Duodenal mucosa (tissue), 2 donors: Measurements from ENCODE around the gene DEPP1.
A peak's percentile ranks its signal among the peaks of the same experiment; 100 is the strongest.

Source experiments
- H3K27ac ChIP-seq: one replicate; pipeline ENCODE4 v1.7.0; 2013; ENCODE audit warnings: low read depth, low read length
- H3K27me3 ChIP-seq, 2 donors: one replicate each; pipeline ENCODE4 v1.7.0; 2013; ENCODE audit warnings: low read length in 2 of 2, control low read depth in 1 of 2; ENCODE audit not compliant: insufficient read depth in 2 of 2, control insufficient read depth in 1 of 2
- H3K36me3 ChIP-seq, 2 donors: one replicate each; pipeline ENCODE4 v1.7.0; 2013; ENCODE audit warnings: low read length in 2 of 2, control low read depth in 1 of 2; ENCODE audit not compliant: insufficient read depth in 2 of 2, control insufficient read depth in 1 of 2
- H3K4me1 ChIP-seq, 2 donors: one replicate each; pipeline ENCODE4 v1.7.0; 2013; ENCODE audit warnings: low read length in 2 of 2, control low read depth in 1 of 2; ENCODE audit not compliant: insufficient read depth in 2 of 2, control insufficient read depth in 1 of 2
- H3K4me3 ChIP-seq, 2 donors: one replicate each; pipeline ENCODE4 v1.7.0; 2013; ENCODE audit warnings: low read length in 2 of 2, low read depth in 1 of 2
- H3K9ac ChIP-seq, 2 donors: one replicate each; pipeline ENCODE4 v1.7.0; 2013; ENCODE audit warnings: low read length in 2 of 2, low read depth in 1 of 2
- H3K9me3 ChIP-seq, 2 donors: one replicate each; pipeline ENCODE4 v1.7.0; 2013; ENCODE audit warnings: low read length in 2 of 2, control low read depth in 1 of 2; ENCODE audit not compliant: control insufficient read depth in 1 of 2

The DEPP1 gene

DNA sequence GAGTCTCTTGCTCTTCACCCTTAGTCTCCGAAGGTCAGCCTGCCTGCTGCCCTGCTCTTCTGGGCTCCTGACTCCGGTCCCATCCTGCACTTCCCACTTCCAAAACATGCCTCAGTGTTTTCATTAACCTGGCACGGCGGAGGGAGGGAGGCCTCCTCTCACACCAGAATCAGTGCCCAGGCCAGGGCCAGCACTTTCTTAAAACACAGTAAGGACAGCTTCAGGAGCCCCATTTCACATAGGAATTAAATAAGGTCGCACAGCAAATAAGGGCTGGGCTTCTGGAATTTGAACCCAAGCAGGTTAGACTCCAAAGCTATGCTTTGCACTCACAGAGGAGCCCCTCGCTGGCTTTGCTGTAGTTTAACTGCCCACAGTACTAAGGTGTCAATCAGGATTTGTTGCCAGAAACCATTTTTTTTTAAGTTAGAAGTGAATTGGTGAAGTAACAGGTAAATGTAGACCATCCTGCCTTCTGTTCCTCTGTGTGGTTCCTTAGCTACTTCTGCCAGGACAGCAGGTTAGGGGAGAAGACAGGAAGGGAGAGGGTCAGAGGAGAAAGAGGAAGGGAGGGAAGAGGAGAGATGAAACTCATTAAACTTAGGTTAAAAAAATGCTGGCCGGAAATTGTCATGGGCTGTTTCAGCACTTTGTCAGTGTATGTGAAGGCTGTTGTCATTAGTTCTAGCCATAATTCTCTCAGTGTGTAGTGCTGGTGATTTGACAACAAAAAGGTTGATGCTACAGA, 18.0 kb downstream of the DEPP1 start:
- Histone ChIP-seq H3K9ac (peak overlapping the region; percentile 63 to 86), H3K27me3 (no peaks in the 10 kb centered on the region), H3K36me3 (peaks cover 0 to 10% of the 10 kb centered on the region in 2 donors), H3K9me3 (no peaks in the 10 kb centered on the region), H3K27ac (peak overlapping the region; percentile 15), H3K4me1 (peaks cover 63 to 67% of the 10 kb centered on the region in 2 donors), H3K4me3 (peak overlapping the region; percentile 86 to 94)

DNA sequence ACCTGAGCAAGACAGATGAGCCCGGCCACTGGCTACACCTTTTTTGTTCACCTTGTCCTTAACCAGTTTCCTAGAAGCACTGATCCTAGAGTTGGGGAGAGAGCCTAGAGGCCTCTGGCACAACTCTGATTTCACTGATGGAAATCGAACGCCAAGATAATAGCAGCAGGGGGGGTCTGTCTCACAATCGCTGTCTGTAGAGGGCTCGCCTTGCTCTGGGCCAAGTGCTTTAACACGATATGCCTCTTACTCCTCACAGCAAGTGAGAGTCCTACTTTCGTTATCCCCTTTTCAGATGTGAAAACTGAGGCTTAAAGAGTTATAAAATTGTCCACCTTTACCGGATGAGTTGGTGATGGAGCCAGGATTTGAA, 18.5 kb downstream of the DEPP1 start:
- peak overlapping the region; percentile 58 for H3K27ac ChIP-seq
- peaks cover 62 to 64% of the 10 kb centered on the region in 2 donors for H3K4me1 ChIP-seq
- no peaks in the 10 kb centered on the region for H3K9me3 ChIP-seq
- H3K9ac ChIP-seq: peak overlapping the region; percentile 63 to 86
- peak overlapping the region; percentile 86 to 94 for H3K4me3 ChIP-seq
- peaks cover 0 to 12% of the 10 kb centered on the region in 2 donors for H3K36me3 ChIP-seq
- no peaks in the 10 kb centered on the region for H3K27me3 ChIP-seq

DNA sequence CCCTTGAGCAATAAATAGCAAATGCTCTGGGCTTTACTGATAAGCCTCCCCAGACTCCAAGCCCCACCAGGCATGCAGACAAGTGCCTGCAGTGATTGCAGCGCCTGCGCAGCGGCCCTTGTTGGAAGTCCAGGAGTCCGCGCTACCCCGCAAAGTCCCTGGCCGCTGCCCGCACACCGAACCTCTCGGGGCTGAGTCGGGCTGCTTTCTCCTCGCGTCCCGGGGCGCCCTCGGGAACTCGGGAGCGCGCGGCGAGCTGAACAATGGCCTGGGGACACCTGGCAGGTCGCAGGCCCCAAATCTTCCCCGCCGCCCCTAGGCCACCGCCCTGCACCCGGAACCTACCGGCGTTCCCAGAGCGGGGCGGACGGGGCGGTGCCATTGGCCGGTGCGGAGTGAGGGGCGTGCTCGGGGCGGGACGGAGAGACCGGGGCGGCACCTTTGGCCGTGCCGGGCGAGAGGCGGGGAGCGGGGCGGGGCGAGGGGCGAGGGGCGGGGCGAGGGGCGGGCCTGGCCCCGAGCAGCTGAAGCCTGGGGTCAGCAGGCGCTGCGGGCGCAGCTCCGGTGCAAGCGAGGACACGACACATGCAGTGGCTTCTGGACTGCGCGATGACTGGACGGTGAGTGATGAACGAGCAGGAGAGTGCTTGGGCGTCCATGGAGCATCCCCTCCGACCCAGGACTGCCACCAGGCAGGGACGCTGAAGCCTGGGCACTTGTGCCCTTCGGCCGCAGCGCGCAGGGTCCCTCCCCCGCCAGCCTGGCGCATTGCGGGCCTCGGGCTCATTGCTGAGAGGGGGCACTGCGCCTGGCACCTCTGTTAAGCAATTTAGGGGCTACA, 19.1 kb downstream of the DEPP1 start, which contains the start of gene RASSF4:
Gene RASSF4 (plus strand): TSS at position 556 of the 841 bp plus-strand sequence. CDS start 10,401 bp downstream, outside the sequence.
- Histone ChIP-seq H3K4me1 (peaks cover 56 to 58% of the 10 kb centered on the region in 2 donors), H3K27me3 (no peaks in the 10 kb centered on the region), H3K4me3 (peak within 1 kb of the TSS; percentile 86 to 94), H3K27ac (peak within 1 kb of the TSS; percentile 79), H3K9ac (peak within 1 kb of the TSS; percentile 80 to 86), H3K36me3 (peaks cover 0 to 12% of the 10 kb centered on the region in 2 donors), H3K9me3 (no peaks in the 10 kb centered on the region)

DNA sequence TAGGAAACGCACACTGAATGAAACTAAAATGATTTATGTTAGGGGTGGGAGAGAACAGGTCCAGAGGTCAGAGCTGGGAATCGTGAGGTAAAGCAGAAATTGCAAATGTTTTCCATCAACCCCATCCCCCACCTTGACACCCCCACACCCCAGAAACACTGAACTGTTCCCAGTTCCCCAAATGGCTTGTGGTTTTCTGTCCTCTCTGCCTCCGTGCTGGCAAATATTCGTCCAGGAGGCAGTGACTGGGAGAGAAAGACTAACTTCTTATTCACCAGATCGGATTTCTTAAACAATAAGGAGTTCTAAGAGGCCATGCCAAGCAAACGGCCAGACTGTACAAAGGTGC, 19.7 kb downstream of the DEPP1 start:
- Histone ChIP-seq H3K36me3 (peaks cover 0 to 13% of the 10 kb centered on the region in 2 donors), H3K27me3 (no peaks in the 10 kb centered on the region), H3K27ac (peak overlapping the region; percentile 79), H3K4me1 (peaks cover 50 to 52% of the 10 kb centered on the region in 2 donors), H3K9ac (peak overlapping the region; percentile 53 to 80), H3K4me3 (peak overlapping the region; percentile 82 to 86), H3K9me3 (no peaks in the 10 kb centered on the region)

DNA sequence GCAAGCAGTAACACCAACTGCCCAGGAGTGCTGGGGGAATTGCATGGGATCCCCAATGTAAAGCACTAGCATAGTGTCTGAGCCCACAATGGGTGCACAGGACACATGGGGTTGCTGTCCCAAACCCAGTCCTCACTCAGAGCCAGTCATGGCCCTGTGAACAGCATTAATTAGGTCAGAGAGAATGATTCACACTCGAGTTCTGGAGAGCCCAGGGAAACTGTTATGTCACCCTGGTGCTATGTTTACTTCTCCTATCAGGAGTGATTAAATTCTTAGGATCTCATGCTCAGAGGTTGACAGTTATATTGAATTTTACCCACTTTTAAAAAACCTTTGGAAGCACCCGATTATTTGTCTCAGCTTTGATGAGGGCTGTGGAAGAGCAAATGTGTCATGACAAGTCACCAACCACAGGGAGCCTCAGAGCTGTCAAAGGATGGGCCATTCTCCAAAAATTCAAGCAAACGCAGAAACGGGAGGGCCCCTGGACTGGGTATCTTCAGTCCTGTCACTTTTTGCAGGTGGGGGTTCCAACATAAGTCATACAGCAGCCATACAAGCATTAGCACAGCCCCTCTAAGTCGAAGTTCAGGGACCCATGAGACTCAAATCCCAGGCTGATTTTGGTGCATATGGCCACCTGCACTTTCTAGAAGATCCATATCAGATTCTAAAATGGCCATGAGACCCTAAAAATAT, 20.3 kb downstream of the DEPP1 start:
- peak overlapping the region; percentile 79 for H3K27ac ChIP-seq
- peak overlapping the region; percentile 33 to 80 for H3K9ac ChIP-seq
- no peaks in the 10 kb centered on the region for H3K27me3 ChIP-seq
- H3K36me3 ChIP-seq: peaks cover 0 to 15% of the 10 kb centered on the region in 2 donors
- H3K4me3 ChIP-seq: peak overlapping the region; percentile 82 to 86
- no peaks in the 10 kb centered on the region for H3K9me3 ChIP-seq
- H3K4me1 ChIP-seq: peaks cover 45 to 47% of the 10 kb centered on the region in 2 donors

DNA sequence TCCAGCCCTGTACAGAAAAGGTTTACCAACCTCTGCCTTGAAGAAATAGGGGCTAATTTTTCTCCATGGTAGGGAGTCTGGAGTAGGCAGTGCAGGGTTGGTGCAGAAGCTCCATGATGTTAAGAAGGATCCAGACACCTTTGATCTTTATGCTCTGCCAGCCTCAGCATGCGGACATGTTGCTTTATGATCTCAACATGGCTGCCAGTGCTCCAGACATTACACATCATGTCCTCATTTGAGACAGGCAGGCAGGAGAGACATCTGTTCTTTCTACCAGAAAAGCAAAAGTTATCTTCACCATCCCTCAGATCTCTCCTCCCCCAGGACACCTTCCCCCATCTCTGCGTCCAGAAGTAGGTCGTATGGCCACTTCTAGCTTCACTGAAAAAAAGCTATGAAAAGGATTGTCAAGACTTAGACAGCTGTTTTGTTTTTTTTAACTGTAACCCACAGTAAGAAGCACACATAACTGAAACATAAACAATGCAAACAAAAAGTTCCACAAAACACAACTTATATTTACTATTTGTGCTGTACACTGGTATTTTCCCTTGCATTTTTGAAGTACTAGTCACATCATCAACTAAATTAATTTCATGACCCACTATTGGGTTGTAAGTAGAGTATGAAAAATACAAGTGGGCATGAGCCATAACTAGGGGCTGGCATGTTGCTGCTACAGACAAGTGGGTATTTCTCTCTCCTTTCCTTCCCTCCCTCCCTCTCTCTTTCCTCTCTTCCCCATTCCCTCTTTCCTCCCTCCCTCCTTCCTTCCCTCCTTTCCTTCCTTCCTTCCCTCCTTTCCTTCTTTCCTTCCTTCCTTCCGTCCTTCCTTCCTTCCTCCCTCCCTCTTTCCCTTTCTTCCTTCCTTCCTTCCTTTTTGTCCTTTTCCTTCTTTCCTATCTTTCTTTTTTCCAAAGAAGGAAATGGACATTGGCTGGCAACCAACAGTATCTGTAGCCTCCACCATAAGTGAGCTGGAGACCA, 21.6 kb downstream of the DEPP1 start:
- no peak overlapping the region for H3K9ac ChIP-seq
- peak overlapping the region in 1 of 2 donors; percentile 86 for H3K4me3 ChIP-seq
- H3K4me1 ChIP-seq: peaks cover 32 to 34% of the 10 kb centered on the region in 2 donors
- H3K9me3 ChIP-seq: no peaks in the 10 kb centered on the region
- H3K27me3 ChIP-seq: no peaks in the 10 kb centered on the region
- H3K27ac ChIP-seq: no peak overlapping the region
- peaks cover 0 to 15% of the 10 kb centered on the region in 2 donors for H3K36me3 ChIP-seq

DNA sequence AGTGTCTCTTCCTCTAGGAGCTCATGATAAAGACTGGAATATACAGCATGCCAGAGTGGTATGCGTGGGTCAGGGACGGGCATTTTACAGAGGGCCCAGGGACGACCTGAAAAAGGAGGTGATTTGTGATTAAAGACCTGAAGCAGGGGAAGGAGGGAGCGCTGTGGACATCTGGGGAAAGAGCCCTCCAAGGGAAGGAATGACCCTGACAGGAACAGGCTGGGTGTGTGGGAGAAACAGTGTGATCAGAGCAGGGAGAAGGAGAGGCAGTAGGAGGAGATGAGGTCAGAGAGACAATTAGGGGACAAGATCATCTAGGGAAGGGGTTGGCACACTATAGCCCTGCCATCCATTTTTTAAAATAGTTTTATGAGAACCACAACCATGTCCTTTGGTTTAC, 22.4 kb downstream of the DEPP1 start:
- H3K36me3 ChIP-seq: peaks cover 0 to 15% of the 10 kb centered on the region in 2 donors
- no peak overlapping the region for H3K9ac ChIP-seq
- no peaks in the 10 kb centered on the region for H3K9me3 ChIP-seq
- no peak overlapping the region for H3K4me3 ChIP-seq
- no peaks in the 10 kb centered on the region for H3K27me3 ChIP-seq
- H3K27ac ChIP-seq: no peak overlapping the region
- peaks cover 25 to 26% of the 10 kb centered on the region in 2 donors for H3K4me1 ChIP-seq

DNA sequence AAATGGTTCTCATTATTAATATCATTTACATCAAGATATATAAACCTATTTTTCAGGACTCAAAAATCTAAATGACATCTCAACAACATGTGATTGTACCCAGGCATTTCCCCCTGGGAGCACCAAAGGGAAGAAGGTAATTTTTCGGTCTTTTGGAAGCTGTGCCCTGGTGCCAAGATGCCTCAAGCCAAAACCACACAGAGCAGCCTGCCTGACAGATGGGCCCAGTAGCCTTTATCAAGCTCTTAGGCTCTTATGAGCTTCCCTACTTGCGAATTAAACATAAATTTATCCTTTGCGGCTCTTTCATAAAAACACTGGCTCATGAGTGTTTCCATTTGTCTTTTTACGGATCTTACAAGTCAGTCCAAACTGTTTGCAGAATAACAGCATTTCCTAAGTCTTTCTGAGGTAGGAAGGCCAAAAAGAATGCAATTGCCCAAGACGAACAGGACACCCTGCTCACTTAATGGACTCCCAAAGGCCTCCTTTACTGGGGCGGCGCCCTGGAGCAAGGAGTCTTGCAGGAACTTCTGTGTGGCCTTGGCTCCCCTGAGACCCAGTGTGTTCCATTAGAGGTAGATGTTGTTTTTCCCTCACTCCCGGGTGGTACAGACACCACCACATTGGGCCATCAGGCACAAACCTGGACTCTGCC, 23.1 kb downstream of the DEPP1 start:
- Histone ChIP-seq H3K9ac (no peak overlapping the region), H3K4me3 (no peak overlapping the region), H3K27ac (no peak overlapping the region), H3K27me3 (no peaks in the 10 kb centered on the region), H3K36me3 (peaks cover 0 to 15% of the 10 kb centered on the region in 2 donors), H3K4me1 (peaks cover 22 to 23% of the 10 kb centered on the region in 2 donors), H3K9me3 (no peaks in the 10 kb centered on the region)

DNA sequence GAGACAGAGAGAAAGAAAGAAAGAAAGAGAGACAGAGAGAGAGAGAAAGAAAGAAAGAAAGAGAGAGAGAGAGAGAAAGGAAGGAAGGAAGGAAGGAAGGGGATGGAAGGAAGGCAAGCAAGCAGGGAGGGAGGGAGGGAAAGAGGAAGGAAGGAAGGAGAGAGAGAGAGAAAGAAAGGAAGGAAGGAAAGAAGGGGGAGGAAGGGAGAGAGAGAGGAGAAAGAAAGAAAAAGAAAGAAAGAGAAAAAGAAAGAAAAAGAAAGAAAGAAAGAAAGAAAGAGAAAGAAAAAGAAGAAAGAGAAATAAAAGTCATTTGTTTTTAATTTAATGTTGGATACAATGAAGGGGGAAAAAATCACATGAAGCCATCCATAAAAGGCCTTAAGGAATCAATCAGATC, 23.6 kb downstream of the DEPP1 start:
- Histone ChIP-seq H3K9me3 (no peaks in the 10 kb centered on the region), H3K36me3 (peaks cover 0 to 15% of the 10 kb centered on the region in 2 donors), H3K9ac (no peak overlapping the region), H3K27ac (no peak overlapping the region), H3K27me3 (no peaks in the 10 kb centered on the region), H3K4me1 (peaks cover 24 to 28% of the 10 kb centered on the region in 2 donors), H3K4me3 (no peak overlapping the region)
